CD4-positive, alpha-beta T cell treated with Interleukin-17A for 1 hour (primary cell): ENCODE data around the gene NOL3.
"Not testable (repeated sequence)": the region's sequence is repeated elsewhere in the genome, so short reads cannot be mapped to it uniquely, and the experiment has no call there.

Experiments used
- DNase-seq: peaks from one replicate; pipeline ENCODE4 v3.0.0-alpha.2; 2020

Gene NOL3

GRCh38 chr16:67170168-67170948 is at the start of gene NOL3:
NOL3 (plus strand) TSS chr16:67170538.
- no peak for DNase-seq

- DNase-seq, result not testable (repeated sequence)
These were observed 47.5 kb upstream of the NOL3 start for GRCh38 chr16:67122799-67123198.

DNA sequence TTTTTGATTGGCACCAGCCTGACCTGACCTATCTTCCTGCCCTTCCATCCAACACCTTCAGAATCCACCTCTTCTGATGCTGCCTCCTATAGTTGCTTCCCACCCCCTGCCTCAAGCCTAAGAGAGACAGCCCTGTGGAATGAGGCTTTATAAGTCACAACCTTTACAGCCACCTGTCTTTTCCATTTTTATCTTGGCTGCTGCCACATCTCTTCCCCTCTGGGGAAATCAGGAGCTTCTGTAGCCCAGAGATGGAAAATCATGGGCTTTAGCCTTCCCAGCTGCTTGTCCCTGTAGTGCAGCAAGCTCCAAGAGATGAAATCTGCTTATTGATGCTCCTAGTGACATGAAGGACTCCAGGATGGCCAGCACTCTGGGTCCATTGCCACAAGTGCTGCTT is 41.9 kb upstream of the NOL3 start:
- no peak for DNase-seq

DNA sequence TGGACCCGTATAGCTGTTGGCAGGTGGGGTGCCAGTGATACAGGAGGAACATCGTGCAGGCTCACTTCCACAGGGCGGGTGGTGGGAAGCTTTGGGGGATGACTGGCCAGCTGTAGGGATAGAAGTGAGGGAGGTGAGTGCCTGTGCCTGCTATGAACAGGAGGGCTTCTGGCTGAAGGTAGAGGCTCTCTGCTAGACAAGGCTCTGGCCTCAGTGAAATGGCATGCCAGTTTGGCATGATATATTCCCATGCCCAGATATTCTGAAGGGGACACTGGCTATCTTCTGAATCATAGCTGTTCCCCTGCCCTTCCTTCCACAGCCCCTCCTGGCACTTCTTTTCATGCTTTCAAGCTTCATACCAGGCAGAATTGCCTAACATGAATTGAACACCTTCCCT is 41.5 kb upstream of the NOL3 start:
- no peak for DNase-seq

DNA sequence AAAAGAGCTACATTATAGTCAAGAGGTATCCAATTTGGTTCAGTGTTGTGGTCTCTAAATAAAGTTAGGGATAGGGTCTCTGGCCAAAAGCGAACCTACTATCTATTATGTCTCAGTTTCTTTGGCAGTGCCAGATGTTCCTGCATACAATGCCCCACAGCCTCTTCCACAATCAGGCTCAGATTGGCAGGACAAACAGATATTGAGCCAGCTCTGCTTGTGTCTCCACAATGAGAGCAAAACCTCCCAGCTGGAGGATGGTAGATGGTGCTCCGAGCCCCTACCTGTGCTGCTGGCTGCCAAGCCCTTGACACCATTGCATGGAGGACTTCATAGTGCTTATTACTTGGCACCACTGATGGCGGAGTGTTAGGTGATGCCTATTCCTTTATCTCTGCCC is 40.9 kb upstream of the NOL3 start:
- no peak for DNase-seq

- DNase-seq, result no peak
These were observed 32.7 kb upstream of the NOL3 start for GRCh38 chr16:67137605-67138004.

- no peak for DNase-seq
These were observed 28.9 kb upstream of the NOL3 start for GRCh38 chr16:67141391-67141790.

- DNase-seq, result no peak
These were observed 28.0 kb upstream of the NOL3 start for GRCh38 chr16:67142342-67142741.

GRCh38 chr16:67144943-67145342 is 25.4 kb upstream of the NOL3 start:
- no peak for DNase-seq

- no peak for DNase-seq
These were observed 24.6 kb upstream of the NOL3 start for GRCh38 chr16:67145746-67146145.

GRCh38 chr16:67146523-67147357 is 23.6 kb upstream of the NOL3 start:
- no peak for DNase-seq

- no peak for DNase-seq
These were observed 22.7 kb upstream of the NOL3 start for GRCh38 chr16:67147437-67148140.

DNA sequence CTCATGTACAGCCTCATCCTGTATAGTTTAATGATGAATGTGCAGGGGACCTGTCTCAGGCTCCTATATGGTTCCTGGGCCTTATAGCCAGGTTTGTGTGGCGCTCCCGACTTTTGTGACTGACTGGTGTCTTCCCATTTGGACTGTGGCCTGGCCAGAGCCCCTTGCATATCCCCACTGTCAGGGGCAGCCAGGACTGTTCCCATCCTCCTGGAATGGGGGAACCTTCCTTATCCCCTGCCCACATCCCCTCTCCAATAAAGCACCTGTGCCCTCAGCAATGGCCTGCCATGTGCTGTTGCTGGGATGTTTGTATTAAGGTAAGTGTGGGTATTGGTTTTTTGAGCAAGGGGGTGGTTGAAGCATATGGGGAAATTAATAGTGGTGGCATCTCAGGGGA is 22.1 kb upstream of the NOL3 start:
- DNase-seq, result no peak

DNA sequence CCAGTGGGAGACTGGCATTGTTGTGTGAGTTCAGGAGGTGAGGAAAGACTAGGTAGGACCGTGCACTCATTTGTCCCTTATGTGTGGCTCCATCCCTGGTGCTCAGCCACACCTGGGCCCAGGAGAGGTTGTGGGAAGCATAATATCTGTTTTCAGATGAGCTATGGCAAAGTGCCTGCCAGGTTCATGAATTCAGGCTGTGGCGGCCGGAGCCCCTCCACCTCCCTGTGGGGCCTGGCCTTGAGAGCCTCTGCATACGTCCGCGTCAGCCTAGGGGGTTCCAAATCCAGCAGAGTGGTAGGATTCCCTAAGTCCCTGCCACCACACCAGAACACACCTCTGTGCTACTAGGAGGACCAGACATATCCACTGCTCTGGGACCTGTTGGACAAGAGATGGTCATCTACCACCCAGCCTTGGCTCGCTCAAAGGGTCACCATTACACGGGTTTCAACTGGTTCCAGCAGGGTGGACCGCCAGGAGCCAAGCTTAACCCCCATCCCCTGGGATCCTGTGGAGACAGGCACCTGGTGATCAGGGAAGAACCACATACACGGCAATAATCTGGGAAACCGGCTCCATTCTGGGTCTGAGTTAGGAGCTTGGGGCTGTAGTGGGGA is 21.6 kb upstream of the NOL3 start:
- no peak for DNase-seq

DNA sequence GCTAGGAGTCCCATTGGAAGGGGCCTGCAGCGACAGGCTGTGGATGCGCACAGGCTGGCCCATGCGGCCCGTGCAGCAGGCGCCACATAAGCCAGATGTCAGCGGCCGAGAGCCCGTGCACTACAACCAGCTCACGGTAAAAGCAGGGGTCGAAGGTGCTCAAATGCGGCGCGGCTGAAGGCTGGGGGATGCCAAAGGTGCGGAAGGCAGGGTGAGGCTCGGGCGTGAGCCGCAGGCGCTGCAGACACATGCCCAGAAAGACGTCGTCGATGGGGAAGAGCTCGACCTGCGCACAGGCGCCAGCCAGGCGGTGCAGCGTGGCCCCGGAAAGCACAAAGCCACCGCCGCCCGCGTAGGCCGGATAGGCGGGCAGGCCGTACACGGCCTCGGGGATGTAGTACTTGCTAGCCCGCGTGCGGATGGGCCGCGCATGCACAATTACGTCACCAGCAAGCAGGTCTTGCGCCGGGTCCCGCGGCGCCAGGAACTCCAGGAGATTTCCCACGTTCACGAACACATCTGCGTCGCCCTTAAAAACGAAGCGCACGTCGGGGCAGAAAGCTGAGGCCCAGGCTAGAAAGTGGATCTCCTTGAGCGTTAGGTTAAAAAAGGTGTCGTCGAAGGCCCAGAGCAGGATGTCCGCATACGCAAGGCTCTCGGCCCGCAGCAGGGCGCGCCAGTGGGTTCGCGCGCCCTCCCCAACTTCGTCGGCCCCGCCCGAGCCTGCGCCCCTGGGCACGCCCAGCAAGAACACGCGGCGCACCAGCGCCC is 20.9 kb upstream of the NOL3 start:
- DNase-seq, result no peak

DNA sequence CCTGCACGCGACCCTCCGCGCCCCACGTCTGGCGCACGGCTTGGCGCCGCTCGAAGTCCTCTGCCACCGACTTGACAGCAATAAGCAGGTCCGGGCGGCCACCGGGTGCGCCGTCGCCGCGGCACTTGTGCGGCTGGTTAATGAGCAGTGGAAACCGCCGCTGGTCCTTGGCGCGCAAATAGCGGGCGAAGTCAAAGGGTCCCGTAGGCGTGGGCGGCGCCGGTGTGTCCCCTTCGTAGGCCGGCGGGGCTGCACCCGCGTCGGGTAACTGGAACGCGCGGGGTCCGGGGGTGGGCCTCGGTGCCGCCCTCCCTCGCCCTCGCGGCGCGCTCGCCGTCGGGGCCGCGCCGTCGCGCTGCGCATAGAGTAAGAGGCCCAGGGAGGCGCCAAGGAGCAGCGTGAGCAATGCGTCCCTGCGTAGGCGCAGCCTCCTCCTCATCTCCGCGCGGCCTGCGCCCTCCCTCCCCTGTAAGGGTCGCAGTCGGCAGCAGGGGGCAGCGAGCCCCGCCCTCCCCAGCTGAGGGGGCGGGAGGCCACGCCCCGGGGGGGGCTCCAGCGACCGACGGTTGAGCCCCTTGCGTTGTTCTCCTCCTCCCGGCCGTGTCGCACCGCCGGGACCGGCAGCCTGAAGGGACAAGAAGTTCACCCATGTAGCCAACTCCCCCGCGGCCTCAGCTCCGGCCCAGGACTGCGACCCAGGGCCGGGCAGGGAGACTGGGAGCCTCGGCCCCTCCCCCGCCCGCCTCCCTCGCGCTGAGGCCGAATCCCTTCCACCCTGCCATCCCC is 20.1 kb upstream of the NOL3 start:
- peak; percentile 50 for DNase-seq

DNA sequence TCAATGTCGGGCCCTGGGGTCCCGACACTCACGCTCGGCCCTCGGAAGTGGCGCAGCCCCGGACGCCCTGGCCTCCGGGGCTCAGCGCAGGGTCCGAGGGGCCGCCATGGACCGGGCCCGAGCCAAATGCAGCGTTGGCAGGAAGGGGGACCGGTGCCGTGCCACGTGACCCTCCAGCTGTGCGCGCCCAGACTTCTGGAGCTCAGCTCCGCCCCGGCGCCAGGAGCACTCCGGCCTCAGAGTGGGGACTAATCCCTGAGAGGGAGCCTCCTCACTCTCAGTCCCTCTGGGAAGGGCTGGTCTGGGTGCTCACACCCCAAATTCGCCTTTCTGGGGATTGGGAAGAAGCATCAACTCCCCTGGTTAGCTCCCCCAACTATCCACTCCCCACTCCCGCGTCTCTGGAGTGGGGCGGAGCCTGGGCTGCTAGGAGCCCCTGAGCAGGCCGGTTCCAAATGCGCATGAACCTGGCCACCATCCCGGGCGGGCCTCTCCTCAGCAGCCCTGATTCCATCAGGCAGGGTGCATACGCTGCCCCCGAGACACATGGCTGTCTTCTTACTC is 19.4 kb upstream of the NOL3 start, which contains the start of gene B3GNT9:
TSS of gene B3GNT9 (minus strand) at position 166 of the 564 bp plus-strand sequence. CDS start 513 bp downstream, outside the sequence.
- DNase-seq, result peak; percentile 38

DNA sequence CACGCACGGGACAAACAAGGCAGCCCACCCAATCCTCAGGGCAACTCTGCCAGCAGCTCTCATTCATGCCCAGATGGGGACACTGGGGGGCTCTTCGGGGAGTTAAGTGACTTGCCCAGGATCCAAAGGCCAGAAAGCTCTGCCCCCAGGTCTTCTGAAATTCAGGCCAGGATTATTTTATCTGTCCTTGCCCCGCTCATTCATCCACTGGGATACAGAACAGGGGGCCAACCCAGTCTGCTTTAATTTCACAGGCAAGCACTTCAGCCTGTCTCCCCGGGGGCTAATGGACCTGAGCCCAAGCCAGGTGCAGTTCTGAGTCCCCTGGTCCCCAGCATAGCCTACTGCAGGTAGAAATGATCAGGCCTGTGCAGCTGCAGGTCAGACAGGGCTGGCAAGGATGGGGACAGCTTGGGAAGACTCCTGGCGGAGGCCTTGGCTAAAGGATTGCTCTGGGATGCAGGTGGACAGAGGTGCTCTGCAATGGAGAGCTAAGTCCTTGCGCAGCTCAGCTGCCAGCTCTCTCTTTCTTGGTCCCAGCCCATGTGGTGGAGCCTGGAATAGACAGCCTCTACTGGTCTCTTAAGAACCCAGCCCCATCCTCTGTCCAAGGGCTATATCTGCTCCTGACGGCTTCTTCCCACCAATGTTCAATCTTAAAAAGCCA is 18.8 kb upstream of the NOL3 start:
- no peak for DNase-seq

DNA sequence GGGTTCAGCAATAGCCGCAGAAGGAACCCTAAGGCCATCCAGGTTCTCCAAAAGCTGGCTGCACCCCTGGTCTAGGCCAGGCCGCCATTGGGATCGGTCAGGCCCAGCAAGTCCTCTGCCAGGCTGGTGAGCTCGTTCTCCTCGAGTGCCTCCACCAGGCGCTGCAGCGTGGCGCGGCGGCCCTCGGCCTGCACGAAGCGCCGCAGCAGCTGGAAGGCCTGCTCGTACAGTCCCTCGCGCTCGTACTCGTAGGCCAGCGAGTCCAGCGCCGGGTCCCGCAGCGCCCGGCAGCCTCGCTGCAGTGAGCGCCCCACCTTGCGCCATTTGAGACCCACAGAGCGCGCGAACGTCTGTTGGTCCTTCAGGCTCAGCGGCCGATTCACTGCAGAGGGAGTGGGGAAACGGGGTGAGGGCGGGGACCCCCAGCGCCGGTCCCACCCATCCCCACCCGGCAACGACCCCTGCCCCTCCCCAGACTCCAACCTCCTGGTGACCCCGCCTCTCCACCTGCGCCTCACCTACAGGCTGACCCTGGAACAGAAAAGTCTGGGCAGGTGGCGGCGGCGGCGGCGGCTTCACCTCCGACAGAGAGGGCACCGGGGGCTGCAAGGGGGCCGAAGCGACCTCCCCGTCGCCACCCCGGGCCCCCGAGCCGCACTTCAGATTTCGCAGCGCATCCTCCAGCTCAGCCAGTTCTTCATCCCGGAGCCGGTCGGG is 15.6 kb upstream of the NOL3 start:
- DNase-seq, result no peak
